Right renal pelvis (tissue), 4 donors: ENCODE results near the gene PDZD2. TPM values are rescaled to one million over a fixed set of nuclear protein-coding genes. Genes with fewer than 3 reads are reported as not detected.

Experiments used
- DNase-seq, 4 donors: peaks; one replicate each; pipeline ENCODE4 v3.0.0-alpha.2; 2013; ENCODE audit warnings: low read depth in 4 of 4, low spot score in 3 of 4, missing footprints in 1 of 4
- polyA plus RNA-seq, 4 donors: library from polyadenylated mRNA; unstranded; fragments of 120-200 nt; gene quantifications; one replicate each; pipeline ENCODE4 v1.2.1, GENCODE V29; 2013; ENCODE audit not compliant: insufficient read length in 4 of 4

The PDZD2 gene
- polyA plus RNA-seq, 4 donors: 14.9 to 21.5 (median 19.9) TPM

- peak in 1 of 4 donors; percentile 31 for DNase-seq
Observed at GRCh38 chr5:31855134-31856040, 216.5 kb downstream of the PDZD2 start.

GRCh38 chr5:31859096-31859495 lies 220.2 kb downstream of the PDZD2 start:
- DNase-seq: no peak

DNA sequence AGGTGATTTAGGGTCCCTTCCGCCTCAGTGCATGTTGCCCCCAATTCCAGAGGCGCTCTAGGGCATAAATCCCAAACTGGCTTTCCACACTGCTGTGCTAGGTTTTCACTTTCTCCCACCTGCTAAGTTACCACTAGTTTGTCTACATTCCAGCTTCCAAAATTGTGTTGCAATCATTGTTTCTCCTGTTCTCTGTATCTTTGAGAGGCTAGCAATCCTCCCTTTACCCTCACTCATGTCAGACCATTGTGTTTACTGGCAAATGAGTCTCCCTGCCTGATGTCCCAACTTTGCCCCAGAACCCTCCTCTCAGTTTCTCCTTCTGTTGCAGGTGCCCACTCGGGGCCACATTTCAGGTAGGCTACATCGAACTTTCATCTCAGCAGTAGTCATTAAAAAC lies 221.3 kb downstream of the PDZD2 start:
- no peak for DNase-seq

DNA sequence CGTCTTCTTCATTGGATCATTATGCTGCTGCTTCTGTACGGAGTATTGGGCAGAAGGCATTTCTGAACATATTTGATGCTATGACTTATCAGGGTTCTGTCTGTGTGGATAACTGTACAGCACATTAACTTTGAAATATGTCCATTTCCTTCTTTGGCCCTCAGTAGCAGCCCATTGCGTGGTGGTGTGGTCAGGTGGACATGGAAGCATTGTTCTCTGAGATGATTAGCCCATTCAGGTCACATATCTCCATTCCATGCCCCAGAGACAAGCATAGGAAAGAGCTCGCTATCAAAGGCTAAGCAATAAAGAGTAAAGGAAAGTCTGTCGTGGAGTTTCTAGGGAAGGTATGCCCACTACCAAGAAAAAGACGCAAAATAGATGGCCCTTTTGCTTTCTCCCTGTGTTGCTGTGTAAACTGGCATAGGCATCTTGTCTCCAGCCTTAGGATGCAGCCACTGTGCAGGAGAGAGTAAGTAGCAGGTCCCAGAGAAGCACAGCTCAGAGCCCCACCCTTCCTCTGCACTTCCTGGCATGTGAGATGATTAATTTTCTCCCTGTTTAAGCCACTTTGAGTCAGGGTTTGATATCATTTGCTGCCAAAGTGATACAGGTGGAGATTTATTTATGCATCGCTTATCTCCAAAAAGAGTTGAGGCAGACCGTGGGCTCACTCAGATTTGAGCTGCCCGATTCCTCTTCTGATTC lies 221.9 kb downstream of the PDZD2 start:
- no peak for DNase-seq

GRCh38 chr5:31861601-31862000 lies 222.7 kb downstream of the PDZD2 start:
- DNase-seq: no peak

- DNase-seq: no peak
Observed at GRCh38 chr5:31863991-31864411, 225.1 kb downstream of the PDZD2 start.

- DNase-seq: no peak
Observed at GRCh38 chr5:31866166-31866565, 227.2 kb downstream of the PDZD2 start.

DNA sequence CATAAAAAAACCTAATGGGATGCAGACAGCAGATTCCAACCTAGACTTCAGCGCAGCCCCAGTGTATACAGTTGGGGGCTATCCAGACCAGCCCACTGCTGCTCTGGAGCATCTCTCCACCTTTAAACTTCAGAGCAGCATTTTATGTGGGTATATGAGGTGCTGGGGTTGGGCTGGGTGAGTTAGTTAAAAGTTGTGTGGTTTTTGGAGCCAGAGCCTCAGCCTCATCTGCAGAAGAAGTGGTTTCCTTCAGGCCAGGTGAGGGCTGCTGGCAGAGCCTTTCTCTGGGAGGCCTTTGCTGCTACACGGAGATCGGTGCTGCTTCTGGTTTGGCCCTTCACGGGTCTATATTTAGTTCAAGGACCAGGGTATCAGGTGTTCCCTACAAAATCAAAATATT lies 228.3 kb downstream of the PDZD2 start:
- no peak for DNase-seq

DNA sequence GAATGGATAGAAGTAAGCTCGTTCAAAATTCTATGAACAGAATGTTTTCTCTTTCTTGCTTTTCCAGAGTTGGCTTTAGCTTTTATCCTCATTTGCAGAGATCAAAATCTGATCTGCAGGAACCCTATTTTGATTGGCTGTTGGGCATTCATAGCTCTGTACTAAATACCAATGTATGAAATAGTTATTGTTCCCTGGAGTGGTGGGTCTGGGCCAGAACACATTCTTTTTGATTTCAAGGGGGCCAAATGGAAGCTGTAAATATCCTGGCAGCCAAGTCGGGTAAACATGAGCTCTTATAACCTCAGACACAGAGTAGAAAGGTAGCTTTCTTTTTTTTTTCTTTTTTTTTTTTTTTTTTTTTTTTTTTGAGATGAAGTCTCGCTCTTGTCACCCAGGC lies 241.5 kb downstream of the PDZD2 start:
- no peak for DNase-seq

GRCh38 chr5:31884896-31885295 lies 246.0 kb downstream of the PDZD2 start:
- no peak for DNase-seq

- no peak for DNase-seq
Observed at GRCh38 chr5:31886206-31886605, 247.3 kb downstream of the PDZD2 start.

DNA sequence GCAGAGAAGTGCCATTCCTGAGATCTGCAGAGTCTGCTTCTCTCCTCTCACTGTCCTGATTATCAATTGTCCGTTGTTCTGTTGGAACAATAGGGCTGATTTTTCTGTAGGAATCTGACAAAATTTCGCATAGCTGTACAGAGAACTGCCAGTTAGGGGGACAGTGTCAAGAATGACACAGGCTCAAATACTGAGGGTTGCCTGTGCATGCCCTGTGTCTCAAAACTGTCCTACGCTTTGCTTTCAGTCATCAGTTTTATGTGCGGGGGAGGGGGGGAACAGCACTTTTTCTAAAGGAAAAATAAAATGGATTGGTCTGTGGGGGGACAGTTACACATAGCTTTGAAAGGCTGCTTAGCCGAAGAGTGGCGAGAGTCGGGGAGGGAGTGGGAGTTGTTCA lies 248.6 kb downstream of the PDZD2 start:
- DNase-seq: no peak

GRCh38 chr5:31888564-31888963 lies 249.6 kb downstream of the PDZD2 start:
- peak in 1 of 4 donors; percentile 47 for DNase-seq

GRCh38 chr5:31889001-31889561 lies 250.2 kb downstream of the PDZD2 start:
- peak; percentile 65 to 87 (median 82) for DNase-seq

- DNase-seq: peak in 1 of 4 donors; percentile 26
Observed at GRCh38 chr5:31890046-31890445, 251.1 kb downstream of the PDZD2 start.

GRCh38 chr5:31894141-31894540 lies 255.2 kb downstream of the PDZD2 start:
- DNase-seq: no peak

DNA sequence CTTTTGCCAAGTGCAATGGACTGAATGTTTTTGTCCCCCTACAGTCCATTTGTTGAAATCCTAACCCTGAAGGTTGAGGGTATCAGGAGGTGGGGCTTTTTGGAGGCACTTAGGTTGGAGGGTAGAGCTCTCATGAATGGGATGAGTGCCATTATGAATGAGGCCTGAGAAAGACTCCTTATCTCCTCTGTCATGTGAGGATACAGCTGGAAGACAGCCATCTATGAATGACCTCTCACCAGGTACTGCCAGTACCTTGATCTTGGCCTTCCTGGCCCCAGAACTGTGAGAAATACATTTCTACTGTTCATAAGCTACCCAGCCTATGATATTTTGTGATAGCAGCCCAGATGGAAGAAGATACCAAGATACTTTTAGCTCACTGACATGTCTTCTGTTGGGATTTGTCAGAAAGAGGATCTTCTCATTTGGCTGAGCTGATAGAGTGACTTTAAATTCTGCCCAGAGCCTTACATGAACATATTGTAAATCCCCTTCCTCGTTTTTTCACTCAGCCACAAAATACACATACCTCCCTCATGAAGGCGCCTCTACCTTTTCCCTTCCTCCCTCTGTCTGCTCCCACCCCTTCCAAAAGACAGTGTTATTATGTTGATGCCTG lies 256.4 kb downstream of the PDZD2 start:
- DNase-seq: no peak

GRCh38 chr5:31898036-31898632 lies 259.2 kb downstream of the PDZD2 start:
- no peak for DNase-seq

GRCh38 chr5:31900296-31900865 lies 261.4 kb downstream of the PDZD2 start:
- no peak for DNase-seq

- no peak for DNase-seq
Observed at GRCh38 chr5:31901807-31902530, 263.0 kb downstream of the PDZD2 start.
